ENCODE measurements around the gene FAM193A. TPM values are rescaled to one million over a fixed set of nuclear protein-coding genes. Genes with fewer than 3 reads are reported as not detected.

Gene FAM193A
- total and polyA plus RNA-seq, 2 donors (not counting 1 experiment from before 2014, with no cell fraction given), result 16.0 to 62.7 TPM

DNA sequence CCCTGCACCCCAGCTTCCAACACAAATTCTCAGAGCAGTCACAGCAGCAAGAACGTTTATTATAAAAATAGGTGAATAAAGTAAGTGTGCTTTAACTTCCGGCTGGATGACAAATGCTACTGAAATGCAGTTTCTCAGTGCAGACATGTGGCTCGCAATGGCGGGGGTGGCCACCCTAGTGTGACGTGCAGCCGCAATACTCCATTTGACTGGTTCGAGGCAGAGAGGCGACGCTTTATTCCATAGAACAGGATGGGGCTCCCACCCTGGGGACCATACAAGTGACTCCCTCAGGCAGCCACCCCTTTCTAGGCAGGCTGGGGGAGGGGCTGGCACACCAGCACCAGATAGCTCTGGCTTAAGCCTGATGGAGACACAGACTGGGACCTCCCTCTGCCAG lies 205.2 kb downstream of the FAM193A start:
- Histone ChIP-seq H3K4me1 (ENCODE audit: control insufficient read depth in 2 of 2, insufficient read depth in 2 of 2, low read length in 2 of 2) (peaks cover 12 to 14% of the 10 kb centered on the region in 2 donors), H3K27ac (ENCODE audit: low read length in 2 of 2) (no peak overlapping the region), H3K4me3 (ENCODE audit: control extremely low read depth in 1 of 5, extremely low read depth in 1 of 5, insufficient read depth in 1 of 5, low read depth in 2 of 5, low read length in 4 of 5) (no peak overlapping the region), H3K79me2 (ENCODE audit: control insufficient read depth, insufficient read depth, low read length) (peaks cover 8% of the 10 kb centered on the region), H3K4me2 (replicated peaks; ENCODE audit: low read depth, low read length, poor library complexity, severe bottlenecking) (no peak overlapping the region), H4K20me1 (ENCODE audit: control insufficient read depth, insufficient read depth, low read length, poor library complexity, severe bottlenecking) (peaks cover 4% of the 10 kb centered on the region), H3K9me3 (ENCODE audit: control extremely low read depth in 1 of 3, control insufficient read depth in 2 of 3, insufficient read depth in 1 of 3, low read length in 2 of 3) (peaks cover 1 to 4% (median 2%) of the 10 kb centered on the region in 3 donors), H3K27me3 (replicated peaks in 1 of 4; ENCODE audit: control extremely low read depth in 1 of 4, control insufficient read depth in 3 of 4, insufficient read depth in 4 of 4, low read length in 3 of 4) (no peaks in the 10 kb centered on the region), H2AFZ (ENCODE audit: insufficient read depth, low read depth, low read length, poor library complexity, severe bottlenecking) (no peak overlapping the region), H3K9ac (ENCODE audit: low read length) (no peak overlapping the region), H3K36me3 (replicated peaks in 1 of 2; ENCODE audit: control extremely low read depth in 1 of 2, control insufficient read depth in 1 of 2, extremely low read depth in 1 of 2, insufficient read depth in 2 of 2, low read length in 1 of 2) (peaks cover 4 to 45% of the 10 kb centered on the region in 2 experiments)
- H3K27ac Mint-ChIP-seq, result peak overlapping the region; percentile 69
- no peak for ATAC-seq (ENCODE audit: low read depth)
- no peak overlapping the region for H3K4me3 Mint-ChIP-seq
- no peak for DNase-seq
- intact Hi-C loops (cut with micrococcal nuclease), result loop anchor here (10.0 kb wide), 1 partner anchor 303 kb away; no protein-coding TSS in a partner anchor
- CTCF ChIA-PET, result no interaction called here
- no peak for TF ChIP-seq EZH2 (IDR thresholded peaks at IDR 0.05; ENCODE audit: borderline replicate concordance, insufficient read depth, low read depth, low read length, poor library complexity, severe bottlenecking)
- TF ChIP-seq, protein P1, sequence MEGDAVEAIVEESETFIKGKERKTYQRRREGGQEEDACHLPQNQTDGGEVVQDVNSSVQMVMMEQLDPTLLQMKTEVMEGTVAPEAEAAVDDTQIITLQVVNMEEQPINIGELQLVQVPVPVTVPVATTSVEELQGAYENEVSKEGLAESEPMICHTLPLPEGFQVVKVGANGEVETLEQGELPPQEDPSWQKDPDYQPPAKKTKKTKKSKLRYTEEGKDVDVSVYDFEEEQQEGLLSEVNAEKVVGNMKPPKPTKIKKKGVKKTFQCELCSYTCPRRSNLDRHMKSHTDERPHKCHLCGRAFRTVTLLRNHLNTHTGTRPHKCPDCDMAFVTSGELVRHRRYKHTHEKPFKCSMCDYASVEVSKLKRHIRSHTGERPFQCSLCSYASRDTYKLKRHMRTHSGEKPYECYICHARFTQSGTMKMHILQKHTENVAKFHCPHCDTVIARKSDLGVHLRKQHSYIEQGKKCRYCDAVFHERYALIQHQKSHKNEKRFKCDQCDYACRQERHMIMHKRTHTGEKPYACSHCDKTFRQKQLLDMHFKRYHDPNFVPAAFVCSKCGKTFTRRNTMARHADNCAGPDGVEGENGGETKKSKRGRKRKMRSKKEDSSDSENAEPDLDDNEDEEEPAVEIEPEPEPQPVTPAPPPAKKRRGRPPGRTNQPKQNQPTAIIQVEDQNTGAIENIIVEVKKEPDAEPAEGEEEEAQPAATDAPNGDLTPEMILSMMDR (IDR thresholded peaks at IDR 0.05), result no peak
- H3K27me3 Mint-ChIP-seq, result no peaks in the 10 kb centered on the region
- POLR2A ChIA-PET, result no interaction called here
- 96% methylated on average over 7 of the region's 9 CpGs for WGBS (ENCODE audit: insufficient coverage)
- peaks cover 2% of the 10 kb centered on the region for H3K9me3 Mint-ChIP-seq (ENCODE audit: insufficient read depth)
- H3K4me1 Mint-ChIP-seq, result peaks cover 21% of the 10 kb centered on the region

DNA sequence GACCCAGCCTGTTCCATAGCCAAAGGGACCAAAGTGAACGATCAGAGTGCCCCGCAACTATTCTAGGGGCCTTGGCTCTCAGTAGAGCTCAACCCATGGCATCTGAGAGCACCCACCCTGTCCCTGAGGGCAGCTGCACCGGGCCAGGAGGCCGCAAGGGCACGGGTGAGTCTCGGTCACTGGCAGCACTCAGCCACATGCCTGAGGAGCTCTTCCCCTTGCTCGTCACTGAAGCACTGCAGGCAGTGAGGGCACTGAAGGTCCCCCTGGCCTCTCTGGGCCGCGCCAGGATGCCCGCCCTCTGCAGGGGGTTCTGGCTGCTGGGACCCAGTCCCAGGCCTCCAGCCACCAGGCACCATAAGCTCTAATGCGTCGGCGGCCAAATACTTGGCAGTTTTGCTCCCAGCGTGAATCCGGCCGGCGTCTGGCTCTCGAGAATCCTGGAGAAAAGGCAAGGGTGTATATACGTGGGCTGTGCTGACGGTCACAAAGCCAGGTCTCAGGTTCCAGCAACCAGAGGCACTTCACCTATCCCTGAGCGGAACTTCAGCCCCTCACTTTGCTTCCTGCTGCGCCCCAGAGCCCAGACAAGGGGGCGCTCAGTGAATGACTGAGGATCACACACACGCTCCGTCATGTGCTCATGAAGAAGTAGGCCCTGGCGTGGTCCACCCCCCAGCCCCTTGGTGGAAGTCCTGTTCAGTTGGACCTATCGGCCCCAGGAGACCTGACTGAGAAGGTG lies 205.8 kb downstream of the FAM193A start:
- ChIA-PET CTCF (no interaction called here), POLR2A (no interaction called here)
- no peak overlapping the region for H3K27ac Mint-ChIP-seq
- Histone ChIP-seq H4K20me1 (ENCODE audit: control insufficient read depth, insufficient read depth, low read length, poor library complexity, severe bottlenecking) (peaks cover 10% of the 10 kb centered on the region), H2AFZ (ENCODE audit: insufficient read depth, low read depth, low read length, poor library complexity, severe bottlenecking) (no peak overlapping the region), H3K36me3 (replicated peaks in 1 of 2; ENCODE audit: control extremely low read depth in 1 of 2, control insufficient read depth in 1 of 2, extremely low read depth in 1 of 2, insufficient read depth in 2 of 2, low read length in 1 of 2) (peaks cover 4 to 51% of the 10 kb centered on the region in 2 experiments), H3K4me3 (ENCODE audit: control extremely low read depth in 1 of 5, extremely low read depth in 1 of 5, insufficient read depth in 1 of 5, low read depth in 2 of 5, low read length in 4 of 5) (no peak overlapping the region), H3K4me1 (ENCODE audit: control insufficient read depth in 2 of 2, insufficient read depth in 2 of 2, low read length in 2 of 2) (peaks cover 18 to 21% of the 10 kb centered on the region in 2 donors), H3K9me3 (ENCODE audit: control extremely low read depth in 1 of 3, control insufficient read depth in 2 of 3, insufficient read depth in 1 of 3, low read length in 2 of 3) (no peaks in the 10 kb centered on the region), H3K9ac (ENCODE audit: low read length) (no peak overlapping the region), H3K4me2 (replicated peaks; ENCODE audit: low read depth, low read length, poor library complexity, severe bottlenecking) (no peak overlapping the region), H3K27me3 (replicated peaks in 1 of 4; ENCODE audit: control extremely low read depth in 1 of 4, control insufficient read depth in 3 of 4, insufficient read depth in 4 of 4, low read length in 3 of 4) (no peaks in the 10 kb centered on the region), H3K79me2 (ENCODE audit: control insufficient read depth, insufficient read depth, low read length) (peaks cover 13% of the 10 kb centered on the region), H3K27ac (ENCODE audit: low read length in 2 of 2) (peak overlapping the region in 1 of 2 donors; percentile 12)
- WGBS (ENCODE audit: insufficient coverage), result 97% methylated on average over 27 of the region's 27 CpGs
- no peak for TF ChIP-seq EZH2 (IDR thresholded peaks at IDR 0.05; ENCODE audit: borderline replicate concordance, insufficient read depth, low read depth, low read length, poor library complexity, severe bottlenecking)
- TF ChIP-seq, protein P1 (IDR thresholded peaks at IDR 0.05), result no peak
- intact Hi-C loops (cut with micrococcal nuclease), result loop anchor here (10.0 kb wide), 1 partner anchor 303 kb away; no protein-coding TSS in a partner anchor
- no peaks in the 10 kb centered on the region for H3K27me3 Mint-ChIP-seq
- DNase-seq (no peak), ATAC-seq (ENCODE audit: low read depth) (no peak)
- H3K4me3 Mint-ChIP-seq, result no peak overlapping the region
- no peaks in the 10 kb centered on the region for H3K9me3 Mint-ChIP-seq (ENCODE audit: insufficient read depth)
- peaks cover 27% of the 10 kb centered on the region for H3K4me1 Mint-ChIP-seq

Data from B cell (primary cell).